HCT116 (cell line): ENCODE data around the gene DOCK11. TPM values are rescaled to one million over a fixed set of nuclear protein-coding genes. Genes with fewer than 3 reads are reported as not detected.

Source experiments
- ATAC-seq: fragments of 200-7000 bp; cut with Tn5 transposase; 2 replicates; pipeline ENCODE4 v1.9.1; 2020; ENCODE audit warnings: mild to moderate bottlenecking, moderate library complexity
- BruUV-seq: library from RNA; stranded (reverse); fragments of 400-500 nt; replicated peaks from 2 replicates; lab custom pipeline; 2021; lab: Mats Ljungman, UMichigan
- CTCF ChIA-PET: fragments of 300-600 bp; sonication (Branson Sonifier 250); formaldehyde crosslinking; loops from one replicate; lab custom pipeline; 2021; ENCODE audit warnings: antibody characterized with exemption; lab: Charles Lee
- POLR2A ChIA-PET: fragments of 300-600, 350-600 bp; sonication (Branson Sonifier 250); formaldehyde crosslinking; loops from one replicate; lab custom pipeline; 2021; ENCODE audit warnings: antibody characterized with exemption; lab: Charles Lee
- RAD21 ChIA-PET, 2 experiments: fragments of 300-600 bp; sonication (Branson Sonifier 250); formaldehyde crosslinking; loops; one replicate each; lab custom pipeline; 2023; ENCODE audit warnings: low total read pairs in 2 of 2; ENCODE audit not compliant: uncharacterized antibody in 2 of 2, unreplicated experiment in 2 of 2, low non-redundant PET in 1 of 2; lab: Charles Lee
- DNase-seq: peaks from one replicate; pipeline ENCODE4 v3.0.0-alpha.2; 2010; ENCODE audit warnings: low read depth, low spot score
- H2AFZ ChIP-seq: fragments of 200-600 bp; shearing (Covaris generic), sonication (generic); 2 replicates; pipeline ENCODE4 v1.6.1; 2017; ENCODE audit warnings: low read depth, mixed run types, mixed read lengths, antibody characterized with exemption, low read length; ENCODE audit not compliant: poor library complexity, severe bottlenecking
- H3K27ac ChIP-seq: 2 replicates; pipeline ENCODE4 v1.5.1; 2012; ENCODE audit warnings: low read depth, low read length
- H3K27me3 ChIP-seq: fragments of 200-600 bp; sonication (generic); 2 replicates; pipeline ENCODE4 v1.6.1; 2016; ENCODE audit warnings: mixed run types, low read length, mixed read lengths; ENCODE audit not compliant: insufficient read depth
- H3K36me3 ChIP-seq, 2 experiments: fragments of 200-500 bp in 1 of 2; fragments of 200-600 bp in 1 of 2; sonication (Bioruptor generic) in 1 of 2; sonication (generic) in 1 of 2; 2 replicates each; pipeline versions ENCODE4 v1.5.1 to v1.6.1; 2014 to 2016; ENCODE audit warnings: low read length in 2 of 2, inconsistent platforms in 1 of 2, mixed read lengths in 1 of 2, mixed run types in 1 of 2; ENCODE audit not compliant: insufficient read depth in 2 of 2, control insufficient read depth in 1 of 2
- H3K4me1 ChIP-seq, 2 experiments: fragments of 200-600 bp in 1 of 2; sonication (generic) in 1 of 2; 2 replicates each; pipeline versions ENCODE4 v1.5.1 to v1.6.1; 2012 to 2017; ENCODE audit warnings: low read length in 2 of 2, inconsistent platforms in 1 of 2, mild to moderate bottlenecking in 1 of 2, mixed read lengths in 1 of 2, mixed run types in 1 of 2, moderate library complexity in 1 of 2; ENCODE audit not compliant: insufficient read depth in 2 of 2, control insufficient read depth in 1 of 2
- H3K4me2 ChIP-seq: fragments of 200-600 bp; sonication (generic); 2 replicates; pipeline ENCODE4 v1.6.1; 2017; ENCODE audit warnings: mixed run types, low read length, mixed read lengths
- H3K4me3 ChIP-seq, 2 experiments: fragments of 200-600 bp in 1 of 2; sonication (generic) in 1 of 2; replicated peaks in 1 of 2; 2 replicates each; pipeline ENCODE4 v1.5.1; 2011 to 2016; ENCODE audit warnings: low read length in 2 of 2, control low read depth in 1 of 2, low read depth in 1 of 2, mild to moderate bottlenecking in 1 of 2, mixed read lengths in 1 of 2, mixed run types in 1 of 2
- H3K79me2 ChIP-seq: fragments of 200-600 bp; sonication (generic); 2 replicates; pipeline ENCODE4 v1.6.1; 2017; ENCODE audit warnings: mild to moderate bottlenecking, mixed run types, low read length, moderate library complexity, mixed read lengths; ENCODE audit not compliant: insufficient read depth
- H3K9ac ChIP-seq: fragments of 200-600 bp; sonication (generic); 2 replicates; pipeline ENCODE4 v1.6.1; 2016; ENCODE audit warnings: low read length, mixed read lengths
- H3K9me2 ChIP-seq: fragments of 200-600 bp; sonication (generic), shearing (Covaris generic); 2 replicates; pipeline ENCODE4 v1.6.1; 2017; ENCODE audit warnings: mixed run types, mild to moderate bottlenecking, moderate library complexity; ENCODE audit not compliant: insufficient read depth
- H3K9me3 ChIP-seq, 2 experiments: fragments of 200-500 bp in 1 of 2; fragments of 200-600 bp in 1 of 2; sonication (Bioruptor generic) in 1 of 2; sonication (generic) in 1 of 2; 2 replicates each; pipeline ENCODE4 v1.6.1; 2014 to 2017; ENCODE audit warnings: low read length in 2 of 2, mixed read lengths in 2 of 2, inconsistent platforms in 1 of 2, low read depth in 1 of 2, mild to moderate bottlenecking in 1 of 2, mixed run types in 1 of 2, moderate library complexity in 1 of 2; ENCODE audit not compliant: control insufficient read depth in 1 of 2, insufficient read depth in 1 of 2
- H4K20me1 ChIP-seq: fragments of 200-600 bp; sonication (generic), shearing (Covaris generic); 2 replicates; pipeline ENCODE4 v1.6.1; 2017; ENCODE audit warnings: mixed run types, mild to moderate bottlenecking, moderate library complexity; ENCODE audit not compliant: insufficient read depth
- CEBPB ChIP-seq: IDR thresholded peaks from 2 replicates; pipeline ENCODE4 v1.6.1; 2012; ENCODE audit warnings: low read depth
- EGR1 ChIP-seq: IDR thresholded peaks from 2 replicates; pipeline ENCODE4 v1.6.1; 2012; ENCODE audit warnings: low read depth
- POLR2AphosphoS5 ChIP-seq: IDR thresholded peaks from 2 replicates; pipeline ENCODE4 v1.6.1; 2011; ENCODE audit warnings: mild to moderate bottlenecking, low read depth, low read length, moderate library complexity
- YY1 ChIP-seq: IDR thresholded peaks from 2 replicates; pipeline ENCODE4 v1.6.1; 2011; ENCODE audit warnings: low read length, low read depth, moderate library complexity, mild to moderate bottlenecking; ENCODE audit not compliant: insufficient replicate concordance; ENCODE audit errors: extremely low read depth
- ZFX ChIP-seq: fragments of 450-650 bp; IDR thresholded peaks from 2 replicates; pipeline ENCODE4 v1.6.1; 2017
- intact Hi-C: fragments of 100-400 bp; cut with micrococcal nuclease; formaldehyde crosslinking; loops from 2 replicates; pipeline ENCODE4 v1.10.0; 2022
- total RNA-seq: library from RNA; stranded (reverse); gene quantifications from one replicate; pipeline ENCODE4 v1.2.1, GENCODE V29; 2021; ENCODE audit not compliant: unreplicated experiment
- TF ChIP-seq, protein P1 (sequence below): IDR thresholded peaks from 2 replicates; pipeline ENCODE4 v1.6.1; 2012
- TF ChIP-seq, protein P2 (sequence below): IDR thresholded peaks from 2 replicates; pipeline ENCODE4 v1.6.1; 2011; ENCODE audit warnings: mild to moderate bottlenecking, low read length, moderate library complexity; ENCODE audit not compliant: insufficient replicate concordance; ENCODE audit errors: extremely low read depth

Gene DOCK11
- total RNA-seq, 1 experiment from 2014 or later: 0.59 TPM

DNA sequence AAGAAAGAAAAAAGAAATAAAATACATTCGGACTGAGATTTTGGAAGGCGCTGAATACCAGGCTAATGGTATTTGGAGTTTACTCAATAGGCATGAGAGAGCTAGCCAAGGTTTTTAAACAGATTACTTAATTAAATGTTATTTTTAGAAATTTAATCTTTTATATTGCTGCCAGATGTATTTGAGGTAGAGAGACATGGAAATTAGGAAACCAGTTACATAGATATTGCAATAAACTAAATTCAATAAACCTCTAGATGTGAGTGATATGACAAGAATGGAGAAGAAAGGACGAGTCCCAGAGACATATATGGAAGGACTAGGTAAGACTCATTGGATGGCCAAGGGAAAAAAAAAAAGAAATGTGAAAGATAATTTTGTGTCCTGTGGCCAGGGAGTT lies 193.3 kb downstream of the DOCK11 start:
- no peaks in the 10 kb centered on the region for H3K27me3 ChIP-seq
- TF ChIP-seq EGR1 (no peak), ZFX (no peak), CEBPB (no peak)
- TF ChIP-seq, all 23 proteins: peak for 0
- Histone ChIP-seq H3K79me2 (no peaks in the 10 kb centered on the region), H2AFZ (no peak overlapping the region), H3K4me2 (no peak overlapping the region), H3K4me1 (no peaks in the 10 kb centered on the region), H3K4me3 (no peak overlapping the region), H3K36me3 (no peaks in the 10 kb centered on the region), H3K9me2 (no peaks in the 10 kb centered on the region), H4K20me1 (no peaks in the 10 kb centered on the region), H3K27ac (no peak overlapping the region), H3K9me3 (no peaks in the 10 kb centered on the region), H3K9ac (no peak overlapping the region)
- no peak for ATAC-seq
- POLR2A ChIA-PET: no interaction called here
- no TSS peak for BruUV-seq
- intact Hi-C loops: no loop called here
- RAD21 ChIA-PET: no interaction called here
- CTCF ChIA-PET: no interaction called here
- DNase-seq: no peak

DNA sequence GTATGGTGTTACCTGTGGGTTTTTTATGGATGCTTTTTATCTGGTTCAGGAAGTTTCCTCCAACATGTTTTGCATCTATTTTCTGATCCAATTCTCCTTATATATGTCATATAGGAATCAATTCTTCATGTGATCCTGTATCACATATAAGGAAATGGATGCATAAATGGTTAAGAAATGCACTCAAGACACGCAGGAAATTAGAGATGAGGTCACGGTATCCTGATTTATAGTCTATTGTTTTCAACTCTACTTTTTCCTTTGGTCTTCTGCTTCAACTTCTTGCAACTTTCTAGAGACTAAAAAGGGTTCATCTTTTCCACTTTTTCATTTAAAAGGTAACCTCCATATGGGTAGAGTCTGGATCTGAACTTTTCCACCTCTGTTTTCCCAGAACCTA lies 198.2 kb downstream of the DOCK11 start:
- intact Hi-C loops: no loop called here
- DNase-seq: no peak
- ChIA-PET RAD21 (no interaction called here), CTCF (no interaction called here), POLR2A (no interaction called here)
- H3K79me2 ChIP-seq: no peaks in the 10 kb centered on the region
- no peak for ATAC-seq
- BruUV-seq: no TSS peak
- no peaks in the 10 kb centered on the region for H3K36me3 ChIP-seq
- no peaks in the 10 kb centered on the region for H3K9me2 ChIP-seq
- no peak overlapping the region for H3K27ac ChIP-seq
- no peak overlapping the region for H3K4me2 ChIP-seq
- no peaks in the 10 kb centered on the region for H3K4me1 ChIP-seq
- H3K27me3 ChIP-seq: no peaks in the 10 kb centered on the region
- H3K9ac ChIP-seq: no peak overlapping the region
- no peak overlapping the region for H2AFZ ChIP-seq
- H4K20me1 ChIP-seq: no peaks in the 10 kb centered on the region
- no peaks in the 10 kb centered on the region for H3K9me3 ChIP-seq
- TF ChIP-seq POLR2AphosphoS5 (no peak), YY1 (no peak), ZFX (no peak)
- TF ChIP-seq, protein P1, sequence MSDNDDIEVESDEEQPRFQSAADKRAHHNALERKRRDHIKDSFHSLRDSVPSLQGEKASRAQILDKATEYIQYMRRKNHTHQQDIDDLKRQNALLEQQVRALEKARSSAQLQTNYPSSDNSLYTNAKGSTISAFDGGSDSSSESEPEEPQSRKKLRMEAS: no peak
- TF ChIP-seq, protein P2, sequence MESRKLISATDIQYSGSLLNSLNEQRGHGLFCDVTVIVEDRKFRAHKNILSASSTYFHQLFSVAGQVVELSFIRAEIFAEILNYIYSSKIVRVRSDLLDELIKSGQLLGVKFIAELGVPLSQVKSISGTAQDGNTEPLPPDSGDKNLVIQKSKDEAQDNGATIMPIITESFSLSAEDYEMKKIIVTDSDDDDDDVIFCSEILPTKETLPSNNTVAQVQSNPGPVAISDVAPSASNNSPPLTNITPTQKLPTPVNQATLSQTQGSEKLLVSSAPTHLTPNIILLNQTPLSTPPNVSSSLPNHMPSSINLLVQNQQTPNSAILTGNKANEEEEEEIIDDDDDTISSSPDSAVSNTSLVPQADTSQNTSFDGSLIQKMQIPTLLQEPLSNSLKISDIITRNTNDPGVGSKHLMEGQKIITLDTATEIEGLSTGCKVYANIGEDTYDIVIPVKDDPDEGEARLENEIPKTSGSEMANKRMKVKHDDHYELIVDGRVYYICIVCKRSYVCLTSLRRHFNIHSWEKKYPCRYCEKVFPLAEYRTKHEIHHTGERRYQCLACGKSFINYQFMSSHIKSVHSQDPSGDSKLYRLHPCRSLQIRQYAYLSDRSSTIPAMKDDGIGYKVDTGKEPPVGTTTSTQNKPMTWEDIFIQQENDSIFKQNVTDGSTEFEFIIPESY: no peak
- H3K4me3 ChIP-seq: no peak overlapping the region
